ENCODE measurements around the gene FHL5.
"Not testable (repeated sequence)": the region's sequence is repeated elsewhere in the genome, so short reads cannot be mapped to it uniquely, and the experiment has no call there.

FHL5 gene

DNA sequence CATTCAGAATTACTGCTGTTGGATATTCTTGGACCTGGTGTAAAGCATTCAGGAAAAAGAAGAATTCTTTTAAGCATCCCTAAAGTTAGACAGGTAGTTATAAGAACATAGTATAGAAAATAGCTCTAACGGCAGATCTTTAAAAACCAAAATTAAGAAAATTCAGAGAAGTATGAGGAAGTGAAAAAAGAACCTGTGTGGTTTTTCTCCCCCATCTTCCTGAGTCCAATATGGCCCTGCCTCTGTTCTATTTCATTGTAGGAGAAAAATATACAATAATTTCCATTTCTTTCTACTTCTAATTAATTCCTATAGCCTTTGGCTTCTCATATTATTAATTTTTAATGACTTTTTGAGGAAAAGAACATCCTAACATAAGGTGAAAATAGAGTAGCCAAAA, 47.1 kb downstream of the FHL5 start:
- no peak for DNase-seq (ENCODE audit: low read depth in 2 of 2)

DNA sequence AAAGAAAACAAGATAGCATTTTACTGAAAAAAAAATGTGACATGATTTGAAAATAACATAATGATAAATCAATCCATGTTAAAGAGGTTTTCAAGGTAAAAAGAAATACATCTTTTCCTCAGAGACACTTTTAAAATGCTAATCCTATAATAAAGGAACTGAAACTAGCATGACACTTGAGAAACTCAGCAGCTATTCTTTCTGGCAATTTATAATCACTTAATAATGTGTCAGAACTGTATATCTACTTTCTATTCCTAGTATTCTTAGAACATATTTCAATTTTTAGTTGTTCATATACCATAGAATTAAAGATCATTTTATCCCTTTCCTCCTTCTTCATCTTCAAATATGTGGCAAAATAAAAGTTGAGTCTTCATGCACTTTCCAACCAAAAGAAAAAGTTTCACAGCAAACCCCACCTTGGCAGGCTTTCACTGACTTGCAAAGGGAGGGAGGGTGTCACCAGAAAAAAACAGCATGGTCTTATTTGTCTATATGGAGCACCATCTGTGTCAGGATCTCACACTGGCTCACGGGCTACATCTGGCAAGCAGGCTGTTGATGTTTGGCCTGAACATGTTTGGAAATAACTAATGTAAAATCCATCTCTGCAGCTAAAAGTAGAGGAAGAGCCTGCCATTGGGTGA, 48.5 kb downstream of the FHL5 start:
- DNase-seq (ENCODE audit: low read depth in 2 of 2), result no peak

GRCh38 chr6:96613291-96613999, 50.5 kb downstream of the FHL5 start:
- DNase-seq (ENCODE audit: low read depth in 2 of 2), result no peak

DNA sequence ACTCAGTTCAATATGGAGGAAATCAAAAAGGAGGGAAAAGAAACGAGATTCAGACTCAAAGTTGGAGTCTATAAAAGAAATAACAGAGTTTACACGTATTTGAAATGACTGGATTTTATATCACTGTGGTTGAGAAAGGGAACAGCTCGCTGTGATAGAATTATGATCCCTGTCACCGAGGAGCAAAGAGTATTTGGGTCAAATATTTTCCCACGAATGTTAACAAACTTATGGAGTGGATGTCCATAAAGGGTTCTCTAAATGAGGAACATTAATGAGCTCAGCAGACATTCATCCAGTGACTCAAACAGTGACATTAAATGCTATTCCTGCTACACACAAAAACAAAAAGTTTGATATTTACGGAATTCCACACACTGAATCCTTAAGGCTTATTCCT, 57.9 kb downstream of the FHL5 start:
- no peak for DNase-seq (ENCODE audit: low read depth in 2 of 2)

- DNase-seq (ENCODE audit: low read depth in 2 of 2), result no peak
These were observed 59.1 kb downstream of the FHL5 start for GRCh38 chr6:96621983-96622382.

DNA sequence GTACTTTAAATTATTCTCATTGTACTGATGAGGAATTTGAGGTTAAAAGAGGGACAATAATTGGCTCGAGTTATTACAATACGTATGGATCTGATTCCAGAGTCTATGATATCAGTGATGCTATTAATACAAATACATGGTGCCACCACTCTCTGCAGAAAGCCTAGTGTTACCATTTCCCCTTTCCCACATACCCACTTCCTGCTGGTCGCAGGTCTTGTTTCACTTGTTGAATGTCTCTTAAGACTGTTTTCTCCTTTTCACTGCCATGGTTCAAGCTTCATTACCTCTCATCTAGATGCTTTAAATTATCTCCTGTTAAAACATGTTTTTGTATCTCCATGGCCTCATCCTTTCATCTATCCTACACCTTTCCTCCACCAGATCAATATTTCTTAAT, 62.0 kb downstream of the FHL5 start:
- no peak for DNase-seq (ENCODE audit: low read depth in 2 of 2)

GRCh38 chr6:96626759-96627364, 63.9 kb downstream of the FHL5 start:
- DNase-seq (ENCODE audit: low read depth in 2 of 2), result no peak

DNA sequence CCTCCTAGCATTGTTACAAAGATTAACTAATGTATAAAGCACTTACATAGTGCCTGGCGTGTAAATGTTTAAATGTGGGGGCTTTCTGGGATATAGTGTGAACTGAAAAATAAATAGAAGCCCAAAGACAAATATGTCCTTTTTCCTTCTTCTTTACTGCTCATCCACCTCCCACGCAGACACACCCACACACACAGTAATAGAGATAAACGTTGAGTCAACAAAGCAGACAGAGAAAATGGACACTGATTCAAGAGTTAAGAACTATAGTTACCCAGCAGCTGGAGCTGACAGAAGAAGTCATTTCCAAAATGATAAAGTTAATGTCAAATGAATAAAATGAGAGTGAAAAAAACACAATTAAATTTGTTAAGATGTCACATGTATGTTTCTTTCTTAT, 68.3 kb downstream of the FHL5 start:
- DNase-seq (ENCODE audit: low read depth in 2 of 2), result peak in 1 of 2 donors; percentile 1

DNA sequence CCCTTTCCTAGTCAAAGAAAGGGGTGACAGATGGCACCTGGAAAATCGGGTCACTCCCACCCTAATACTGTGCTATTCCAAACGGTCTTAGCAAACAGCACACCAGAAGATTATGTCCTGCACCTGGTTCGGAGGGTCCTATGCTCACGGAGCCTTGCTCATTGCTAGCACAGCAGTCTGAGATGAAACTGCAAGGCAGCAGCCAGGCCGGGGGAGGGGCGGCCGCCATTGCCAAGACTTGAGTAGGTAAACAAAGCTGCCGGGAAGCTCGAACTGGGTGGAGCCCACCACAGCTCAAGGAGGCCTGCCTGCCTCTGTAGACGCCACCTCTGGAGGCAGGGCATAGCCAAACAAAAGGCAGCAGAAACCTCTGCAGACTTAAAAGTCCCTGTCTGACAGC, 75.1 kb downstream of the FHL5 start:
- not testable (repeated sequence) for DNase-seq (ENCODE audit: low read depth in 2 of 2)

GRCh38 chr6:96645106-96645505, 82.2 kb downstream of the FHL5 start:
- no peak for DNase-seq (ENCODE audit: low read depth in 2 of 2)

DNA sequence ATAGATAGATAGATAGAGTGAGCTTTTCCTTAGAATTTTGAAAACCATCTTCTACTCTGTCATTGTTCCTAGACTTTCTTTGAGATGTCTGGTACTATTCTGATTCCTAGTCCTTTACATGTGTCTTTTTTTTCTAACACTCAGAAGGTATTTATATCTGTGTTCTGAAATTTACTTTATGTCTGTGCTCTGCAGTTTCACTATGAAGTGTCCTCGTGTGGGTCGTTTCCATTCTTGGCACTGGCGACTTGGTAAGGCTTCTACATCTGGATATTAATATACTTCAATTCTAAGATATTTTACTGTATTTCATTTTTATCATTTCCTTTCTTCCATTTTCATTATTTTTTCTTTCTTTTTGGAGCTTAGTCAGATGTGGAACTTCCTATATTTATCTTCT, 87.0 kb downstream of the FHL5 start:
- no peak for DNase-seq (ENCODE audit: low read depth in 2 of 2)

DNA sequence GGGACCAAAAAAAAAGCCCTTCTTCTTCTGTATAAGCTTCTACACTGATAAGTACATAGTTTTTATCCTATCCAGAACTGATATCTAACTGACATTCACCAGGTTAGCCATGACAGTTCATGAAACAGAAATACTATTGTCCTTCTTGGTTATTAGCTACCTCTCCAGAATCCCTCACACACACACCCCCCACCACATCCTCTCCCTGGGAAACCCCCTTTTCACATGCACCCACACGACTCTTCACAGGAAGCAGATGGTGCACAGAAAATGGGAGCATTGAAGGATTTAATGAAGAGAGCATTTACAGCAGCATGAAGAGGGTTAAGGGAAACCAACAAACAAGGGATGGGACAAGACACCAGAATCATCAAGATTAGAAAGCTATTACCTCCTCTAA, 88.9 kb downstream of the FHL5 start:
- DNase-seq (ENCODE audit: low read depth in 2 of 2), result no peak

- no peak for DNase-seq (ENCODE audit: low read depth in 2 of 2)
These were observed 89.6 kb downstream of the FHL5 start for GRCh38 chr6:96652552-96652951.

DNA sequence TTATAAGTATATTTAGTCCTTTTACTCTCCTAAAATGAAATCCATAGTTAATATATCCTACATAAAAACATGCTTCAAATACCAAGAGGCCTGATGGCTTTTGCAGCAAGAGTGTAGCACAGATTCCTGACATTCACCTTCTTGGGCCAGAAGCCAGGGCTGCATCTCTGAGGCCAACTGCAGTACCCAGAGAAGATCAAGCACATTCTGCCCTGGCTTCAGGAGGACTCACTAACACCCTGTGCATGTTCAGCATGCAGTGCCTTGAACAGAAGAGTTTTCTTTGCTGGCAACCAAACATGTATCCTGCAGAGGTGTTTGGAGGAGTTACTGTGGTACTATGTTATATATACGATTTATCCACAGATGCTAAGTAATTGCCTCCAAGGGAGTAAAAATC, 90.3 kb downstream of the FHL5 start:
- no peak for DNase-seq (ENCODE audit: low read depth in 2 of 2)

GRCh38 chr6:96656567-96656966, 93.6 kb downstream of the FHL5 start:
- no peak for DNase-seq (ENCODE audit: low read depth in 2 of 2)

- no peak for DNase-seq (ENCODE audit: low read depth in 2 of 2)
These were observed 94.4 kb downstream of the FHL5 start for GRCh38 chr6:96657344-96657743.

- no peak for DNase-seq (ENCODE audit: low read depth in 2 of 2)
These were observed 96.3 kb downstream of the FHL5 start for GRCh38 chr6:96659084-96659845.

All from stimulated activated CD8-positive, alpha-beta memory T cell treated with anti-CD3 and anti-CD28 coated beads, Interleukin-2, amount 100 ng/mL, for 48 hours (primary cell).